ENCODE data around the gene SDK1.
"Not testable (repeated sequence)": the region's sequence is repeated elsewhere in the genome, so short reads cannot be mapped to it uniquely, and the experiment has no call there.

SDK1 gene

GRCh38 chr7:4270941-4271715 lies 970.1 kb downstream of the SDK1 start:
- no peak for DNase-seq

- DNase-seq: no peak
Observed at GRCh38 chr7:4271716-4272015, 970.6 kb downstream of the SDK1 start.

- no peak for DNase-seq
Observed at GRCh38 chr7:4272141-4272540, 971.1 kb downstream of the SDK1 start.

GRCh38 chr7:4273566-4274230 lies 972.6 kb downstream of the SDK1 start:
- DNase-seq: no peak

- no peak for DNase-seq
Observed at GRCh38 chr7:4274286-4274685, 973.2 kb downstream of the SDK1 start.

GRCh38 chr7:4277936-4278335 lies 976.9 kb downstream of the SDK1 start:
- DNase-seq: no peak

GRCh38 chr7:4279216-4279615 lies 978.2 kb downstream of the SDK1 start:
- no peak for DNase-seq

GRCh38 chr7:4281231-4281993 lies 980.4 kb downstream of the SDK1 start:
- DNase-seq: no peak

GRCh38 chr7:4282434-4283223 lies 981.6 kb downstream of the SDK1 start:
- DNase-seq: no peak

- DNase-seq: no peak
Observed at GRCh38 chr7:4286351-4286750, 985.3 kb downstream of the SDK1 start.

GRCh38 chr7:4288791-4289394 lies 987.8 kb downstream of the SDK1 start:
- DNase-seq: no peak

GRCh38 chr7:4297165-4297917 lies 996.3 kb downstream of the SDK1 start:
- DNase-seq: no peak

GRCh38 chr7:4297918-4298219 lies 996.8 kb downstream of the SDK1 start:
- DNase-seq: no peak

GRCh38 chr7:4299431-4299830 lies 998.4 kb downstream of the SDK1 start:
- DNase-seq: no peak

GRCh38 chr7:4302203-4302905 lies 1001.3 kb downstream of the SDK1 start:
- DNase-seq: no peak

- no peak for DNase-seq
Observed at GRCh38 chr7:4307316-4308204, 1006.5 kb downstream of the SDK1 start.

- DNase-seq: no peak
Observed at GRCh38 chr7:4308205-4308590, 1007.1 kb downstream of the SDK1 start.

- DNase-seq: not testable (repeated sequence)
Observed at GRCh38 chr7:4313911-4314310, 1012.9 kb downstream of the SDK1 start.

- DNase-seq: not testable (repeated sequence)
Observed at GRCh38 chr7:4314316-4314715, 1013.3 kb downstream of the SDK1 start.

All from stimulated activated CD4-positive, alpha-beta T cell treated with anti-CD3 and anti-CD28 coated beads, Interleukin-12 subunit alpha, Interleukin-12 subunit beta, amount 100 ng/mL, for 4 hours (primary cell).